HG03025 (cell line): ENCODE measurements around the gene KRT13.

Source experiments
- ATAC-seq: cut with Tn5 transposase; IDR thresholded peaks from one replicate; pipeline ENCODE4 v1.9.1; 2021; ENCODE audit warnings: mild to moderate bottlenecking, moderate library complexity; ENCODE audit not compliant: unreplicated experiment, low FRiP score

The KRT13 gene

GRCh38 chr17:41538565-41538991, 33.2 kb upstream of the KRT13 start:
- ATAC-seq = no peak

- no peak for ATAC-seq
These were observed 32.6 kb upstream of the KRT13 start for GRCh38 chr17:41537990-41538389.

- no peak for ATAC-seq
These were observed 32.2 kb upstream of the KRT13 start for GRCh38 chr17:41537614-41537954.

GRCh38 chr17:41536741-41537613, 31.6 kb upstream of the KRT13 start:
- no peak for ATAC-seq

- no peak for ATAC-seq
These were observed 30.5 kb upstream of the KRT13 start for GRCh38 chr17:41535764-41536481.

GRCh38 chr17:41534899-41535546, 29.6 kb upstream of the KRT13 start:
- no peak for ATAC-seq

GRCh38 chr17:41533613-41534012, 28.2 kb upstream of the KRT13 start:
- ATAC-seq = no peak

- no peak for ATAC-seq
These were observed 27.6 kb upstream of the KRT13 start for GRCh38 chr17:41532947-41533570.

GRCh38 chr17:41531993-41532392, 26.6 kb upstream of the KRT13 start:
- ATAC-seq = no peak

GRCh38 chr17:41530062-41531048, 24.9 kb upstream of the KRT13 start:
- no peak for ATAC-seq

GRCh38 chr17:41529491-41529915, 24.1 kb upstream of the KRT13 start:
- no peak for ATAC-seq

- ATAC-seq = no peak
These were observed 23.5 kb upstream of the KRT13 start for GRCh38 chr17:41528959-41529353.

- ATAC-seq = no peak
These were observed 21.9 kb upstream of the KRT13 start for GRCh38 chr17:41527063-41528023.

GRCh38 chr17:41524261-41524660, 18.8 kb upstream of the KRT13 start:
- ATAC-seq = no peak

GRCh38 chr17:41523787-41524186, 18.4 kb upstream of the KRT13 start:
- ATAC-seq = no peak

- ATAC-seq = no peak
These were observed 17.8 kb upstream of the KRT13 start for GRCh38 chr17:41523225-41523593.

- no peak for ATAC-seq
These were observed 17.2 kb upstream of the KRT13 start for GRCh38 chr17:41522301-41523224.
